ENCODE results near the gene CCSAP. TPM values are rescaled to one million over a fixed set of nuclear protein-coding genes. Genes with fewer than 3 reads are reported as not detected.
"Not testable (repeated sequence)": the region's sequence is repeated elsewhere in the genome, so short reads cannot be mapped to it uniquely, and the experiment has no call there.

The CCSAP gene
- total RNA-seq, 1 experiment from 2014 or later, result 26.2 TPM

GRCh38 chr1:229339086-229339485 is 3.8 kb downstream of the CCSAP start:
- no peak for DNase-seq (ENCODE audit: low read depth, low spot score)
- in situ Hi-C loops (cut with HindIII; ENCODE audit: low pct_unique_long_range_greater_than_20kb, low sequenced_read_pairs), result no loop called here

- DNase-seq (ENCODE audit: low read depth, low spot score), result no peak
- in situ Hi-C loops (cut with HindIII; ENCODE audit: low pct_unique_long_range_greater_than_20kb, low sequenced_read_pairs), result no loop called here
These were observed 6.5 kb downstream of the CCSAP start for GRCh38 chr1:229336345-229336744.

GRCh38 chr1:229334716-229335115 is 8.1 kb downstream of the CCSAP start:
- in situ Hi-C loops (cut with HindIII; ENCODE audit: low pct_unique_long_range_greater_than_20kb, low sequenced_read_pairs), result no loop called here
- DNase-seq (ENCODE audit: low read depth, low spot score), result no peak

GRCh38 chr1:229334269-229334668 is 8.6 kb downstream of the CCSAP start:
- DNase-seq (ENCODE audit: low read depth, low spot score), result no peak
- in situ Hi-C loops (cut with HindIII; ENCODE audit: low pct_unique_long_range_greater_than_20kb, low sequenced_read_pairs), result no loop called here

- no peak for DNase-seq (ENCODE audit: low read depth, low spot score)
- in situ Hi-C loops (cut with HindIII; ENCODE audit: low pct_unique_long_range_greater_than_20kb, low sequenced_read_pairs), result no loop called here
These were observed 14.1 kb downstream of the CCSAP start for GRCh38 chr1:229328598-229329362.

GRCh38 chr1:229327765-229328164 is 15.1 kb downstream of the CCSAP start:
- in situ Hi-C loops (cut with HindIII; ENCODE audit: low pct_unique_long_range_greater_than_20kb, low sequenced_read_pairs); DNase-seq (ENCODE audit: low read depth, low spot score): not testable (repeated sequence)

GRCh38 chr1:229326601-229327000 is 16.2 kb downstream of the CCSAP start:
- DNase-seq (ENCODE audit: low read depth, low spot score), result no peak
- in situ Hi-C loops (cut with HindIII; ENCODE audit: low pct_unique_long_range_greater_than_20kb, low sequenced_read_pairs), result no loop called here

GRCh38 chr1:229325853-229326487 is 16.9 kb downstream of the CCSAP start:
- no peak for DNase-seq (ENCODE audit: low read depth, low spot score)
- in situ Hi-C loops (cut with HindIII; ENCODE audit: low pct_unique_long_range_greater_than_20kb, low sequenced_read_pairs), result no loop called here

- no peak for DNase-seq (ENCODE audit: low read depth, low spot score)
- in situ Hi-C loops (cut with HindIII; ENCODE audit: low pct_unique_long_range_greater_than_20kb, low sequenced_read_pairs), result no loop called here
These were observed 17.4 kb downstream of the CCSAP start for GRCh38 chr1:229325401-229325800.

- DNase-seq (ENCODE audit: low read depth, low spot score), result no peak
- in situ Hi-C loops (cut with HindIII; ENCODE audit: low pct_unique_long_range_greater_than_20kb, low sequenced_read_pairs), result no loop called here
These were observed 18.8 kb downstream of the CCSAP start for GRCh38 chr1:229323885-229324553.

- DNase-seq (ENCODE audit: low read depth, low spot score), result no peak
- in situ Hi-C loops (cut with HindIII; ENCODE audit: low pct_unique_long_range_greater_than_20kb, low sequenced_read_pairs), result no loop called here
These were observed 19.6 kb downstream of the CCSAP start for GRCh38 chr1:229323201-229323600.

GRCh38 chr1:229319487-229319886 is 23.4 kb downstream of the CCSAP start:
- in situ Hi-C loops (cut with HindIII; ENCODE audit: low pct_unique_long_range_greater_than_20kb, low sequenced_read_pairs), result no loop called here
- DNase-seq (ENCODE audit: low read depth, low spot score), result no peak

GRCh38 chr1:229318056-229318455 is 24.8 kb downstream of the CCSAP start:
- no peak for DNase-seq (ENCODE audit: low read depth, low spot score)

GRCh38 chr1:229316166-229316565 is 26.7 kb downstream of the CCSAP start:
- DNase-seq (ENCODE audit: low read depth, low spot score), result no peak
- in situ Hi-C loops (cut with HindIII; ENCODE audit: low pct_unique_long_range_greater_than_20kb, low sequenced_read_pairs), result no loop called here

More at GRCh38 chr1:229318056-229318455, 24.8 kb downstream of the CCSAP start:
- in situ Hi-C loops (cut with HindIII; ENCODE audit: low pct_unique_long_range_greater_than_20kb, low sequenced_read_pairs), result no loop called here

- no peak for DNase-seq (ENCODE audit: low read depth, low spot score)
- in situ Hi-C loops (cut with HindIII; ENCODE audit: low pct_unique_long_range_greater_than_20kb, low sequenced_read_pairs), result no loop called here
These were observed 32.0 kb downstream of the CCSAP start for GRCh38 chr1:229310833-229311232.

GRCh38 chr1:229309684-229310083 is 33.2 kb downstream of the CCSAP start:
- no peak for DNase-seq (ENCODE audit: low read depth, low spot score)
- in situ Hi-C loops (cut with HindIII; ENCODE audit: low pct_unique_long_range_greater_than_20kb, low sequenced_read_pairs), result no loop called here

- no peak for DNase-seq (ENCODE audit: low read depth, low spot score)
- in situ Hi-C loops (cut with HindIII; ENCODE audit: low pct_unique_long_range_greater_than_20kb, low sequenced_read_pairs), result no loop called here
These were observed 33.8 kb downstream of the CCSAP start for GRCh38 chr1:229309074-229309473.

GRCh38 chr1:229305392-229305791 is 37.5 kb downstream of the CCSAP start:
- in situ Hi-C loops (cut with HindIII; ENCODE audit: low pct_unique_long_range_greater_than_20kb, low sequenced_read_pairs), result no loop called here

GRCh38 chr1:229303855-229304254 is 39.0 kb downstream of the CCSAP start:
- DNase-seq (ENCODE audit: low read depth, low spot score), result no peak
- in situ Hi-C loops (cut with HindIII; ENCODE audit: low pct_unique_long_range_greater_than_20kb, low sequenced_read_pairs), result no loop called here

More at GRCh38 chr1:229305392-229305791, 37.5 kb downstream of the CCSAP start:
- DNase-seq (ENCODE audit: low read depth, low spot score), result peak; percentile 12
